ENCODE results near the gene TMEM138. TPM values are rescaled to one million over a fixed set of nuclear protein-coding genes. Genes with fewer than 3 reads are reported as not detected.

TMEM138 gene
- total RNA-seq, 2 experiments from 2014 or later, result 31.1 to 48.8 TPM

DNA sequence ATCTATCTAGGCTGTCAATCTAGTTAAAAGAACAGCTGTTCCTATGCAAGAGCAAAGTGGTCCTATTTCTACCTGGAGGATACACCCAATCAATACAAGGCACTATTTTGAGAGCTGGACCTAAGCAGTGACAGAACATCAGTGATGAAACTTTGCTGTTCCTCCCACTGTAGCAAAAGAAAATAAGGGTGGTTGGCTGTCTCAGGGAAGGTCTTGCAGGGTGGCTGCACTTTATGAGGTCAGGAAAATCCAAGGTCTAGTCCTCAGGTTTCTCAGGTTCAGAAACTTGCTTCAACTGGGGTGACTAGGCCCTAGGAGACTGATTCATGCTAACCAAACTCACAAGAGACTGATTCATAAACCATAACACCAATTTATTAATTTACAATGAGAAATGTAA lies 56.0 kb downstream of the TMEM138 start:
- ChIA-PET POLR2A (no interaction called here), CTCF (ENCODE audit: unreplicated experiment) (interaction anchor here (1.1 to 1.7 kb wide), 2 partner anchors 28 to 82 kb away, joined by 3 read pairs; no protein-coding TSS in a partner anchor)
- no peaks in the 10 kb centered on the region for H3K9me3 ChIP-seq (ENCODE audit: low read length)
- no TSS peak for BruUV-seq (replicated peaks)
- no peaks in the 10 kb centered on the region for H3K9me2 ChIP-seq (ENCODE audit: insufficient read depth, low read length)
- H3K4me2 ChIP-seq (ENCODE audit: low read length), result no peak overlapping the region
- H4K20me1 ChIP-seq (ENCODE audit: insufficient read depth, low read length), result peaks cover 4% of the 10 kb centered on the region; the same call in 1 of the 2 replicates
- H3K79me2 ChIP-seq (ENCODE audit: insufficient read depth, low read depth, low read length), result peaks cover 37% of the 10 kb centered on the region; the same call in 1 of the 2 replicates
- peaks cover 100% of the 10 kb centered on the region for H3K36me3 ChIP-seq (ENCODE audit: insufficient read depth, low read length)
- no peaks in the 10 kb centered on the region for H3K4me1 ChIP-seq (ENCODE audit: insufficient read depth, low read length, poor library complexity, severe bottlenecking)
- TF ChIP-seq CTCF (conservative IDR thresholded peaks at IDR 0.05; ENCODE audit: low read length), result no peak
- no peak for TF ChIP-seq EZH2phosphoT487 (IDR thresholded peaks at IDR 0.05; ENCODE audit: borderline replicate concordance, low read depth, low read length)
- no peak for DNase-seq (ENCODE audit: low spot score)
- H3K4me3 ChIP-seq (ENCODE audit: low read depth, low read length, poor library complexity, severe bottlenecking), result no peak overlapping the region
- intact Hi-C loops (cut with micrococcal nuclease; ENCODE audit: unreplicated experiment), result no loop called here
- H2AFZ ChIP-seq (ENCODE audit: low read length), result no peak overlapping the region
- no peak overlapping the region for H3K27ac ChIP-seq (ENCODE audit: low read depth, low read length, poor library complexity, severe bottlenecking)

Other genes starting within 250 kb of the TMEM138 start
- gene VPS37C, start 200.9 kb upstream of the TMEM138 start, total RNA-seq (2014; rRNA removed; shearing (Covaris generic)), result 10.2 and 10.3 TPM in 2 replicates
- 12.8 and 13.3 TPM in 2 replicates for gene VPS37C, start 200.9 kb upstream of the TMEM138 start, total RNA-seq (2022)
- not detected in 2 replicates for gene PGA3, start 158.9 kb upstream of the TMEM138 start, total RNA-seq (2014; rRNA removed; shearing (Covaris generic))
- not detected in 2 replicates for gene PGA3, start 158.9 kb upstream of the TMEM138 start, total RNA-seq (2022)
- not detected in 2 replicates for gene PGA4, start 140.0 kb upstream of the TMEM138 start, total RNA-seq (2014; rRNA removed; shearing (Covaris generic))
- gene PGA4, start 140.0 kb upstream of the TMEM138 start, total RNA-seq (2022), result not detected in 2 replicates
- gene PGA5, start 121.2 kb upstream of the TMEM138 start, total RNA-seq (2014; rRNA removed; shearing (Covaris generic)), result not detected in 2 replicates
- gene PGA5, start 121.2 kb upstream of the TMEM138 start, total RNA-seq (2022), result not detected in 2 replicates
- gene VWCE, start 67.1 kb upstream of the TMEM138 start, total RNA-seq (2014; rRNA removed; shearing (Covaris generic)), result 0.51 and 0.79 TPM in 2 replicates
- gene VWCE, start 67.1 kb upstream of the TMEM138 start, total RNA-seq (2022), result 4.1 and 5.5 TPM in 2 replicates
- 194 and 218 TPM in 2 replicates for gene DDB1, start 29.3 kb upstream of the TMEM138 start, total RNA-seq (2014; rRNA removed; shearing (Covaris generic))
- 211 and 225 TPM in 2 replicates for gene DDB1, start 29.3 kb upstream of the TMEM138 start, total RNA-seq (2022)
- 75.3 and 77.8 TPM in 2 replicates for gene TKFC, start 29.1 kb upstream of the TMEM138 start, total RNA-seq (2014; rRNA removed; shearing (Covaris generic))
- 166 and 169 TPM in 2 replicates for gene TKFC, start 29.1 kb upstream of the TMEM138 start, total RNA-seq (2022)
- 21.7 and 28.1 TPM in 2 replicates for gene CYB561A3, start 492 bp upstream of the TMEM138 start, total RNA-seq (2014; rRNA removed; shearing (Covaris generic))
- gene CYB561A3, start 492 bp upstream of the TMEM138 start, total RNA-seq (2022), result 58.2 and 63.8 TPM in 2 replicates
- 0.64 and 1.4 TPM in 2 replicates for gene TMEM216, start 30.2 kb downstream of the TMEM138 start, total RNA-seq (2014; rRNA removed; shearing (Covaris generic))
- 1.8 and 2.5 TPM in 2 replicates for gene TMEM216, start 30.2 kb downstream of the TMEM138 start, total RNA-seq (2022)
- gene CPSF7, start 67.6 kb downstream of the TMEM138 start, total RNA-seq (2014; rRNA removed; shearing (Covaris generic)), result 56.1 and 69.4 TPM in 2 replicates
- gene CPSF7, start 67.6 kb downstream of the TMEM138 start, total RNA-seq (2022), result 128 and 153 TPM in 2 replicates
- 40.6 and 41.2 TPM in 2 replicates for gene SDHAF2, start 67.8 kb downstream of the TMEM138 start, total RNA-seq (2014; rRNA removed; shearing (Covaris generic))
- gene SDHAF2, start 67.8 kb downstream of the TMEM138 start, total RNA-seq (2022), result 28.0 and 33.3 TPM in 2 replicates
- not detected in 2 replicates for gene LRRC10B, start 146.4 kb downstream of the TMEM138 start, total RNA-seq (2014; rRNA removed; shearing (Covaris generic))
- not detected in 2 replicates for gene LRRC10B, start 146.4 kb downstream of the TMEM138 start, total RNA-seq (2022)
- not detected in 2 replicates for gene SYT7, start 218.7 kb downstream of the TMEM138 start, total RNA-seq (2014; rRNA removed; shearing (Covaris generic))
- not detected in 2 replicates for gene SYT7, start 218.7 kb downstream of the TMEM138 start, total RNA-seq (2022)